NCI-H1694 (cell line): ENCODE data around the gene MISP.
"Not testable (repeated sequence)": the region's sequence is repeated elsewhere in the genome, so short reads cannot be mapped to it uniquely, and the experiment has no call there.

Experiments
- DNase-seq: peaks from one replicate; lab custom pipeline; 2025; lab: John Stamatoyannopoulos, UW

Gene MISP, protein sequence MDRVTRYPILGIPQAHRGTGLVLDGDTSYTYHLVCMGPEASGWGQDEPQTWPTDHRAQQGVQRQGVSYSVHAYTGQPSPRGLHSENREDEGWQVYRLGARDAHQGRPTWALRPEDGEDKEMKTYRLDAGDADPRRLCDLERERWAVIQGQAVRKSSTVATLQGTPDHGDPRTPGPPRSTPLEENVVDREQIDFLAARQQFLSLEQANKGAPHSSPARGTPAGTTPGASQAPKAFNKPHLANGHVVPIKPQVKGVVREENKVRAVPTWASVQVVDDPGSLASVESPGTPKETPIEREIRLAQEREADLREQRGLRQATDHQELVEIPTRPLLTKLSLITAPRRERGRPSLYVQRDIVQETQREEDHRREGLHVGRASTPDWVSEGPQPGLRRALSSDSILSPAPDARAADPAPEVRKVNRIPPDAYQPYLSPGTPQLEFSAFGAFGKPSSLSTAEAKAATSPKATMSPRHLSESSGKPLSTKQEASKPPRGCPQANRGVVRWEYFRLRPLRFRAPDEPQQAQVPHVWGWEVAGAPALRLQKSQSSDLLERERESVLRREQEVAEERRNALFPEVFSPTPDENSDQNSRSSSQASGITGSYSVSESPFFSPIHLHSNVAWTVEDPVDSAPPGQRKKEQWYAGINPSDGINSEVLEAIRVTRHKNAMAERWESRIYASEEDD

DNA sequence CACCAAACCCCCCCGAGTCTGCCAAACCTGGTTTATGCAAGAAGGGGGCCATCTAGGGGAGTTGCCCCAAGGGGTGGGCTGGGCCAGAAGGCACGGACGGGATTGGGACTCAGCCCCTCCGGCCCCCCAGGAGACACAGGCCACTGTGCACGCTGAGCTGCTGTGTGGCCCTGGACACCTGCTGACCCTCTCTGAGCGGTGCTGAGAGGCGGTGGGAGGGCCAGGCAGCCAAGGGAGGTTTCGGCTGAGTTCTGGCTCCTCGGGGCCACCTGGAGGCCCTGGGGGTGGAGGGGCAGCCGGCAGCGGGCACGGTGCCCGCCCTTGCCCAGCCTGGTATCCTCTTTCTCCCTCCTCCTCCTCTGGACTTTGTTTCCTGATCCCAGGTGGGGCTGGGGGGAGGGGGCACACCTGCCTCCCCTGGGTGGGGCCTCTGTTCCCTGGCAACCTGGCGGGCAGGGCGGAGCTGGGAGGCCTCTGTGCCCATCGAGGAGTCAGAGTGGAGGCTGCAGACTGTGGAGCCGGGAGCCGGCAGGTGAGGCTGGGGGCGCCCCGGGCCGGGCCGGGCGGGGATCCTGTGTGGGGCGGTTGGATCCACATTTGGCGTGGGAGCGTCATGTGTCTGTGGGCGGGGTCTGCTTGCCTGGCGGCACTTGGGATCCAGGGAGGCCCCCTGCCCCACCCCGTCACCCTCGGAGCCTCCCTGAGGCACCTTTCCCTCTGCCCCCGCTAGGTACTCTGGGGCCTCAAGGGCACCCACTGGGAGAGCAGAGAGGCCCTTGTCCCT, at the start of gene MISP:
TSS of gene MISP (plus strand) at position 473 of the 784 bp plus-strand sequence. CDS start 5,835 bp downstream, outside the sequence.
- DNase-seq, result no peak

DNA sequence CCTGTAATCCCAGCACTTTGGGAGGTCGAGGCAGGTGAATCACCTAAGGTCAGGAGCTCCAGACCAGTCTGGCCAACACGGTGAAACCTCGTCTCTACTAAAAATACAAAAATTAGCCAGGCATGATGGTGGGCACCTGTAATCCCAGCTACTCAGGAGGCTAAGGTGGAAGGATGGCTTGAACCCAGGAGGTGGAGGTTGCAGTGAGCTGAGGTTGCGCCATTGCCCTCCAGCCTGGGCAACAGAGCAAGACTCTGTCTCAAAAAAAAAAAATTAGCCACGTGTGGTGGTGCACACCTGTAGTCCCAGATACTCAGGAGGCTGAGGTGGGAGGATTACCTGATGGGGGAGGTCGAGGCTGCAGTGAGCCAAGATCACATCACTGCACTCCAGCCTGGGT, 48.1 kb upstream of the MISP start:
- DNase-seq, result not testable (repeated sequence)

DNA sequence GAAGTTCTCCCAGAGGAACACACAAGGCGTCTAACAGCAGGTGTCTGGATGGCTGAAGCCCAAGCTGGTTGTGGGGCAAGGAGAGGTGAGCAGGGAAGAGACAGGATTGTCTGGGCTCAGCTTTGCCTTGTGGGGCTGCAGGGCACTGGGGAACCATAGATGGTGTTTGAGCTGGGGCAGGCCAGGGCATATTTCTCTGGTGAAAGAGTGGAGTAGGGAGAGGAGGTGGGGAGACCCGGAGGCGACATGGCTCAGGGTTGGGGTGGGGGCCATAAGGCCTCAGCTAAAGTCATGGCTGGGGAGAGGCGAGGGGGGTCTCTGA, 47.6 kb upstream of the MISP start:
- DNase-seq, result no peak

DNA sequence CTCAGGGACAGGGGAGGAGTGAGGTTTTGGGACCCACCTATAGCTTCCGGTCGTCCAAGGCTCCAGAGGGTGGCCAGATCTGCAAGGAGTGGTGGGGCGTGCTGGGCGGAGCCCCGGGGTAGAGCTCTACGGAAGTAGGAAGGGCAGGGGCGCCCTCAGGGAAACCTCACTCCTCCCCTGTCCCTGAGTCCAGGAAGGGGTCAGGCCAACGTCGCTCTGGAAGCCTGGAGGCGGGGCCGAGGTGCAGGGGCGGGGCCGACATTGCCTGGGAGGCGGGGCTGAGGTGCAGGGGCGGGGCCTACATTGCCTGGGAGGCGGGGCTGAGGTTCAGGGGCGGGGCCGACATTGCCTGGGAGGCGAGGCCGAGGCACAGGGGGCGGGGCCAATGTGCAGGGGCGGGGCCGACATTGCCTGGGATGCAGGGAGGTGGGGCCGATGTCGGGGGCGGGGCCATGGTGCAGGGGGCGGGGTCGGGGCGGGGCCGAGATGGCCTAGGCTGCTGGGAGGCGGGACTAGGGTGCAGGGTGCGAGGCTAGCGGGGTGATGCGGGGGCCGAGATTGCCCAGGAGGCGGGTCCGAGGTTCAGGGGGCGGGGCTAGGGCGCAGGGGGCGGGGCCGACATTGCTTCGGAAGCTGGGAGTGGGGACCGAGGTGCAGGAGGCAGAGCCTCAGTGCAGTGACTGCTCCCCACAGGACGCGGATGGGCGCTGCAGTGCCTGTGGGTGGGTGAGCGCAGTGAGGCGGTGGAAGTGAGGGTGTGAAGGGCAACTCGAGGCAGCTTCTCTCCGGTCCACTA, 47.1 kb upstream of the MISP start:
- DNase-seq, result no peak

DNA sequence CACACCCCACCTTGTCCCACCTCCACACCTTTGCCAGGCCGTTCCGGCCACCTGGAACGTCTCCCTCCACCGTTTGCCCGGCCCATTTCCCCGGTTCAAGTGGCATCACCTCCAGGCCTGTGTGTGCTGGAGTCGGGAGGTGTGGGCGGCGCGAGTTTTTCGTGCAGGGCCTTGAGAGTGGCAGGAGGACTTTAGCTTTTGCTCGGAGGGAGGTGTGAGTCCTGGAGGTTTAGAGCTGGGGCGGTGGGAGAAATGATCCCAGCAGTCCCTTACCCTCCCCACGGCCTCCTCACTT, 46.5 kb upstream of the MISP start:
- no peak for DNase-seq

DNA sequence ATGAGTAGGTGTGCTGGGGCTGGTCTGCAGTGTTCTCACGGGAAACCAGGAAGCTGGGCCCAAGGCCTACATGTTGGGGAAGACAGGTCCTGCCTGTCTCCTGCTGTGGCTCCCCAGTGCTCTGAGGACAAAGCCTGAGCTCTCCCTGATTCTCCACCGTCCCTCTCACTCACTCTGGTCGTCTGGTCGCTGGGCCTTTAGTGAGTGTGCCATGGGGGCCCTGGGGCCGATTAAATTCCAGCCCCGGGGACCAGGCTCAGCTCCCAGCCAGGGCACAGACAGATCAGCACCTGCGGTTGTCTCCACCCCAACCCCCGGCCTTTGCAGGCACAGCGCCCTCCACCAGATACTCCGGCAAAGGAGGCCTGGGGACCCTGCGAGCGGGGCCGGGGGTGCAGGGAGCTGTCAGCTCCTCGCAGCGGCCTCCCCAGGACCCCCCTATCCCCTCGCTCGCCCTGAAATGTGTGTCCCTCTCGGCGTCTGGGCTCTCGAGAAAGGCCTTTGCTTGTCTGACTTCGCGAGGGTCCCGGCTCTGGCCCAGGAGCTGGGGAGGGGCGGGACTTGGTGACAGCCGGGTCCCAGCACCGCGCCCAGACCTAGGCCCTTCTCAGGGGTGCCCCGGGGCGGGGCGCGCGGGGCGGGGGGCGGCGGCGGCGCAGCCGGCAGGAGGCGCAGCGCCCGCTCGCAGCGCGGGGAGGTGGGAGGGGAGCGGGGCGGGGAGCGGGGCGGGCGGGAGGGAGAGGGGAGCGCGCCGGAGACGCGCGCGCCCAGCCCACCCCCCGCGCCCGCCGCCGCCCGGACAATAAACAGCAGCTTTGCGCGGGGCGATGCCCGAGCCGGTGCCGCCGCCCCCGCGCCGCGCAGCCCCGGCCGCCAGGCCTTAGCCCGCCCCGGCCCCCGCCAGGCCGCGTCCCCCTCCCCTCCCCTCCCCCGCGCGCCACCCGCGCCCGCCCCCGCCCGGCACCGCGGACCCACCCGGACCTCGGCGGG, 42.5 kb upstream of the MISP start, which contains the start of gene PALM:
TSS of gene PALM (plus strand) at position 782 of the 990 bp plus-strand sequence. CDS start 212 bp downstream, outside the sequence.
- DNase-seq, result no peak

DNA sequence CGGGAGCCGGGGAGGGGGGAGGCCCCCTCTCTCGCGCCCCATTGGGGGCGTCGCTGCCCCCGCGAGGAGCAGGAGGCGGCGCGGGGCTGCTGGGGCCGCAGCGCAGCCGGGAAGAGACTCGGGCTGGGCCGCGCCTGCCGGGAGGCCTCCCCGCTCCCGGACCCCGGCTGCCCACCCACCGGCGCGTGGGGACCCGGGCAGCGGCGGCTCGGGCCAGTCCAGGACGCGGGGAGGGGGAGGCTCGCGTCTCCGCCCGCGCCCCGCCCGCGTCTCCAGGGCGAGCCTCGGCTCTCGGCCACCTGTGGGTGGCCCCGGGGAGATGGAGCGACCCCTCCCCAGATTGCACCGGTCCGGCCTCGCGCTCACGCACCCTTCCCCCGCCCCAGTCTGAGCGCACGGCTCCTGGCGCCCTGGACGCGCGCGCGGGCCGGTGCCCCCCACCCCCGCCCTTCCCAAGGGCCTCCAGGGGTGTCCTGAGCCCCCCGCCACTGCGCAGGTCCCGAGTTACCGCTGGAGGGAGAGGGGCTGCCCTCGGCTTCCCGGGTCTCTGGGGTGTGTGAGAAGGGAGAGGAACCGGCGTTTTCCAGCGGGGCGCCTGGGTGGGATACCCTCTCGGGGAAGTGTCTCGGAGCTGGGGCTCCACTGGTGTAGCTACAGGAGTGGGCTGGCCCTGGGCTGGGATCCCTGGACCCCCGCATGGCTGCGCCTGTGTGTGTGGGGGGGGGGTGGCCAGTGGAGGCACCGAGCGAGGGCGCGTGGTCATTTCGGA, 41.5 kb upstream of the MISP start:
- no peak for DNase-seq

DNA sequence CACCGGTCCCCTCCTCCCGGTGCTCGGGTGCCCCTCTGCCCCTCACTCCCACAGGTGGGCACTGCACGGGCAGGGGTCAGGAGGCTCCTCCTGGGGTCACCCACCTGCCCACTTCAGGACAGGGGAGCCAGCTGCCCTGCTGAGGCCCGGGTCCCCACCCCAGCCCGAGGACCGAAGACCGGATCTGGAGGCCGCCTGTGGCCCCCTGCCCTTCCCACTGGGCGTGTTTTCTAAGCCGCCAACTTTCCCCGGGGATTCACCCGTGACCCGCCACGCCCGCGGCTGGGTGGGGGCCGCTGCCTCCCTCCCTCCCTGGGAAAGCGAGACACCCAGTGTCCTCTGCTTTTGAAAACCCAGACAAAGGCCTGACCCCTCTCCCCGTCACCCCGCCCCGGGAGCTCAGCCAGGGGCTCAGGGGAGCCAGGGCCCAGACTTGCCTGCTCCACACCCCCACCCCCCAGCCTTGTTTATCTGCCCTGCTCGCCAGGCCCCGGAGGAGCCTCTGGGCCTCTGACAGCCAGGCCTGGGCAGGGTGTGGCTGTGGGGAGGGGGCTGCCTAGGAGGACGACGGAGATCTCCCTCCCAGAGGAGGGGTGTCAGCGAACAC, 40.8 kb upstream of the MISP start:
- no peak for DNase-seq

DNA sequence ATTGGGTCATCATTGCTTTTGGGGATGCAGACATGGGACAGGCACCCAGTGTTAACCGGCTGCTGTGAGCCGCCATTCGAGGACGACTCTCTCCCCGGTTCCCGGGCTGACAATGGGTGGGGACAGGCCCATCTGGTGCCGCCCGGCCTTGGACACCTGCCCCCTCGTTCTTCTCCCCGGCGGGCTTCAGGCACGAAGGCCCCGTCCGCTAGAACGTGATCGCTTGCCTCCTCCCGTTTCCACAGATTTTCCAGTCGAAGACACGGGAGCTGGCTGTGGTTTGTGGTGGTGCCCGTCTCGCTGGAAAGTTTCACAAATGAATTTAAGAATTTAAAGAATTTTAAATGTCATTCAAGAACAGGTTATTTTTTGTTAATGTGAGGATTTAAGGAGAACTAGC, 40.1 kb upstream of the MISP start:
- DNase-seq, result no peak

DNA sequence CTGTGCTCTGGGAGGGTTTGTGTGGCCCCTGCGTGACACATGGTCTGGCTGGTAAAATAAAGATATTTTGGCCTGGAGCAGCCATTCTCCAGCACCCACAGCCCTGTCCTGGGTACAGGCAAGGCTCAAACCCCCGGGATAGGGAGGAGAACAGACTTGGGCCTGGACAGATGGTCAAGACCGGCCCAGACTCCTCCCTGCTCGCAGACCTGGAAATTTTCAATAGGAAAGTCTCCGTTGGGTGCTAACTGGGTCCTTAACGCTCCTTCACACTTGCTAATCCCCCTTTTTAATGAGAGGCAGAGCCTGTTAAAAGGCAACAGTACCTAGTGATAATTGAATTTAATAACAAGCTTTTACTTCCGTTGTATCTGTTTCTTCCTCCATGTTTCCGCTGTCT, 39.7 kb upstream of the MISP start:
- no peak for DNase-seq

DNA sequence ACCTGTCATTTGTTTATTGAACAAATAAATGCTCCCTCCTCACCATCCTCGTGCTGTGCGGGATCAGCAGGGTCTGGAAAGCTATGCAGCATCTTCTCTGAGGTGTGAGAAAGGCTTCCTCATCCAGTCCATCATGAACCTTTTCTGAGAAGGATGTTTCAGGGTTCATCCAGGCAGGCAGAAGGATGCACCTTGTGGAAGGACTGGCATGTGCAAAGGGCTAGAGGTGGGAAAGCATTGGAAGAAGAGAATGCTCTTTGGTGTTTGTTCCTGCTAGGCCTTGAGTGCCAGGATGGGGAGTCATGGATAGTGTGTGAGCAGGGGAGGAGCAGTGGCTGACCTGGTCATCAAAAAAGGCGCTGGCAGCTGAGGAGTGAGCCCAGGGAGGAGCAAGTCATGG, 35.6 kb upstream of the MISP start:
- no peak for DNase-seq

DNA sequence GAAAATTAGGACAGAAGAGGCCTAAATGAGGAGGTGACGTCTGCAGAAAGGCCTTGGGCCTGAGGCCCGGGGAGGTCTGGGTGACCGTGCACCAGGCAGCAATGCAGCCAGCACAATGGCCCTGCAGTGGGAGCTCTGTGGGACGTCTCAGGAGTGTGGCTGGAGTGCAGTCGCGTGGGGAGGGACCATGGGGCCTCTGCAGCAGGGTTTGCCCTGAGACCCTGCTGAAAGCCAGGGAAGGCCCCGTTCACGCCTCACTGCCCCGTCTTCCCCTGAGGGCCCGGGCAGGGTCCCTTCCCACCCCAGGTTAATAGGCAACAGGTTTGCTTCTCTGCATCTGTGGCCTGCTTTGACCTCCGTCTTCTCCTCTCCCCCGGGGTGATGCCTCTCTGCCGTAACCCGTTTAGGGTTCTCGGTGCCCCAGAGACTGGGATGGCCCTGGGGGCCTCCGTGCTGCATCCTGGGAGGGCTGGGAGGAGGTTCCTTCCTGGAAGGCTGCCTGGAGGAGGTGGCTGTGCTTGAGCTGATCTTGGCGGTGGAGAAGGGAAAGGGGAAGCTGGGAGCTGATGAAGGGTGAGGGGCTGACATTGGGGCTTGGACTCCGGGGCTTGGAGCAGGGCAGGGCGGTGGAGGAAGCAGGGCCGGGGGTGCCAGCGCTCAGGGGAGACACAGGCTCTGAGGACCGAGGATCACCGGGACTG, 32.5 kb upstream of the MISP start:
- no peak for DNase-seq

DNA sequence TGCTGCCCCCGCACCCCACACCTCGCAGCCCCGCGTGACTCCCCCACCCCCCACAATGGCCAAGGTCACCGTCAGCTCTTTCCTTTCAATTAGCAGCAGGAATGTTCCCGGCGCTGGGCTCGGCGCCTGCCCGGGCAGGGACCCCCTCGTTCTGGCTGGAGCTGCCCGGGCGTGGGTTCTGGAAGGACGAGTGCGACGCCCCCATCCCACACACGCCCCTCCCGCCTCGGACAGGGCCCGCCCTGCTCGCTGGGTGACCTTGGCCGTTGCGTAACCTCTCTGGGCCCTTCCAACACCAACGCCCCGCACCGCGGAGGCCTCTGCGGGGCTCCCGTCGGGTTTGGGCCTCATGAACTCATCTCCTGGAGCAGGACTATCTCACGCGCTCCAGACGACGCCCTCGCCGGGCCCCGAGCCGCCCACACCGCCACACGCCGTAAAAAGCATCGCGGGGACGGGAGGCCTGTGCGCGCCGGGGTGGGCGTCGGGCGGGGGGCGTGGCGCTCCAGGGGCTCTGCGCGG, 31.9 kb upstream of the MISP start:
- DNase-seq, result no peak

DNA sequence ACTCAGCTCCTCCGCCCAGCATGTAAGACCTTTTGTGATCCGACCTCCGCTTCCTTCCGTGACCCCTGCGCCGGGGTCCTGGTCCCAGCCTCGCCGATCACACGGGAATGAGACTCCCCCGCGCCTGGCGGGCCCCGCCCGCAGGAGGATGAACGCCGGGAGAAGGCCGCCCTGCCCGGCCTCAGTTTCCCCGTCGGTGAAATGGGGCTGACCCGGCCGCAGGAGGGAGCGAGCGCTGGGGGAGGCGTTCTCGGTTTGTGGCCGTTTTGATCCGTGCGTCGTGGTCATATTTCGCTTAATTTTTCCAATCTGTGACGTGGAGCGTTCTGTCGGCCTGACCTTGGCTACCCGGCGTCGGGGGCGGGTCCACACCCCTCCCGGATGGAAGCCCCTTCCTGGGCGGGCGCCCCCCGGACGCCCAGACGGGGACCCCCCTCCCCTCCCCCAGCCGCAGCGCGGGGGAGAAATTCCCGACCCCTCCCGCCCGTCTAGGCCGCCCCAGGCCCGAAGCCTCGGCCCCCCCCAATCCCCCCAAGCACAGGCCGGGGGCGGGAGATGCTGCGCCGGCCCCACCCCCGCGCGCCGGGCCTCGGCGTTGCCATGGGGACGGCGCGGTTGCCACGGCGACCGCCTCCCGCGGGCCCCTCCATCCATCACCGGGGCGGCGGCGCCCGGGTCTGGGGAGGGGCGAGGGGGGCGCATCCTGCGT, 31.1 kb upstream of the MISP start:
- DNase-seq, result no peak

DNA sequence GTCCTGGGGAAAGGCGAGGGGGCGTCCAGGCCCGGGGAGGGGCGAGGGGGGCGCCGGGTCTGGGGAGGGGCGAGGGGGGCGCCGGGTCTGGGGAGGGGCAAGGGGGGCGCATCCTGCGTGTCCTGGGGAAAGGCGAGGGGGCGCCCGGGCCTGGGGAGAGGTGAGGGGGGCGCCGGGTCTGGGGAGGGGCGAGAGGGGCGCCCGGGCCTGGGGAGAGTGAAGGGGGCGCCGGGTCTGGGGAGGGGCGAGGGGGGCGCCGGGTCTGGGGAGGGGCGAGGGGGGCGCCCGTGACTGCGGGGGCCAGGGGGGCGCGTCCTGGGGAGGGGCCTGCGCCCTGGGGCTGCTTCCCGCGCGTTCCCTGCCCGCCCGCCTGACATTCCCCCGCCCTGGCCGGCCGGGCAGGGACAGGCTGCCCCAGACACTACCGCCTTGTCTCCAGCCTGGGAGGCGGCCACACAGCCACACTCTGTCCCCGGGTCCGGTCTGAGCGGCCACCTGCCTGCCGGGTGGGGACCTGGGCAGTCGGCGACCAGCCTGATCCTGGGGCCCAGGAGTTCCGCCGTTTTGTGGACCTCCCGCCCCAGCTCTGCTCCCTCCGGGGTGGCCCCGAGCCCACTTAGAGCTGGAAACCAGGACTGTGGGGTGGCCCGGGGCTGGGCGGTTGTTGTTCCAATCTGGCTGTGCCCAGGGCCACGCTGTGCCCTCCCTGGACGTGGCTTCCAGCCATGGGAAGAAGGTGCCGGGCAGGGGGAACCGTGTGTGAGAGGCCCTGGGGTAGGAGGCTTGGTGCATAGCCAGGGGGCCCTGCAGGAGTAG, 30.4 kb upstream of the MISP start:
- no peak for DNase-seq

DNA sequence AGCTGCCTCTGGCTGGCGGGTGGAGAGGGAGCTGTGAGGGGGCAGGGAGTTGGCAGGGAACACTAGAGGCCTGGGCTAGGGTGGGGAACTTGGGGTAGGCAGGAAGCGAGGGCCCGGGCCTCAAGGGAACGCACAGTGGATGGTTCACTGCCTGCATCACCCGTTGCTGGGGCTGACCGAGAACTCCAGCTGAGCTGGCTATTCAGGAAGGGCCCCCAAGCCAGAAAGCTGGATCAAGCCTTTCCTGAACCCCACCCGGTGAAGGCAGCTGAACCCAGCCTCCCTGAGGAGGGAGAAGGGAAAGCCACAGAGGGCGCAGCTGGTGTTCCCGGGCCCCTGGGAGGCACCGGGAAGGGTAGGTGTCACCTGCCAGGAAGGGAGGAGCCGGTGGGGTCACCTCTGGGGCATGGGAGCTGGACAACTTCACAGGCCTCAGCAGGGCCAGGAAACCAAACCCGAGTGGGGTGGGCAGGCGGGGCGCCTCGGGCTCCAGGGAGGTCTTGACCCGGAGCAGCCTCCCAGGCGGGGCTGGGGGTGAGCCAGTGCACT, 28.3 kb upstream of the MISP start:
- no peak for DNase-seq

DNA sequence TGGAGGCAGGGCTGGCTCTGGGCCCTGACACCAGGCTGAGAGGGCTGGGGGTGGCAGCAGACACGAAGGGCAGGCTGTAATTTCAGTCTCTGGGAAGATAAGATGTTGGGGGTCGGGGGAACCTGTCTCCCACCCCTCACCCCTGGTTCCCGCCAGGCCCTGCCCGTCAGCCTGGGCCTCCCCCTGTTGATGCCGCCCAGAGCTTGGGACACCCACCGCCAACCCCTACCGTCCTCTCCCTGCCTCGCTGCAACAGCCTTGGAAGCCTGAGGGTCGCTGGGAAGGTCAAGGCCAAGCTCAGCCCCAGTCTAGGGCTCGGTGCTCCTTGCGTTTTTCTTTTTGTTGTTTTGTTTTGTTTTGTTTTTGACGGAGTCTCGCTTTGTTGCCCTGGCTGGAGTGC, 27.7 kb upstream of the MISP start:
- DNase-seq, result no peak
